Upper lobe of left lung (tissue), 6 donors: ENCODE measurements around the gene CAPZB. TPM values are rescaled to one million over a fixed set of nuclear protein-coding genes. Genes with fewer than 3 reads are reported as not detected.
A peak's percentile ranks its signal among the peaks of the same experiment; 100 is the strongest.

ENCODE experiments used
- ATAC-seq, 2 donors: fragments of 200-7000 bp; cut with Tn5 transposase; one replicate each; pipeline ENCODE4 v1.9.1; 2022; ENCODE audit warnings: mild to moderate bottlenecking in 2 of 2, moderate library complexity in 2 of 2; ENCODE audit not compliant: low FRiP score in 2 of 2
- DNase-seq, 2 donors: peaks; one replicate each; pipeline ENCODE4 v3.0.0-alpha.2; 2019 to 2020
- H3K27ac ChIP-seq, 4 donors: fragments of 200-600 bp; sonication (generic); one replicate each; pipeline ENCODE4 v1.5.1; 2016 to 2019
- H3K27me3 ChIP-seq, 4 donors: fragments of 200-600 bp; sonication (generic); one replicate each; pipeline ENCODE4 v1.5.1; 2017 to 2019
- H3K36me3 ChIP-seq, 4 donors: fragments of 200-600 bp; sonication (generic); one replicate each; pipeline ENCODE4 v1.5.1; 2016 to 2019
- H3K4me1 ChIP-seq, 4 donors: fragments of 200-600 bp; sonication (generic); one replicate each; pipeline ENCODE4 v1.5.1; 2018 to 2019
- H3K4me3 ChIP-seq, 4 donors: fragments of 200-600 bp; sonication (generic); one replicate each; pipeline ENCODE4 v1.5.1; 2017 to 2019; ENCODE audit warnings: mild to moderate bottlenecking in 2 of 4, moderate library complexity in 1 of 4
- H3K9me3 ChIP-seq, 4 donors: fragments of 200-600 bp; sonication (generic); one replicate each; pipeline ENCODE4 v1.5.1; 2018 to 2019
- CTCF ChIP-seq, 6 experiments: fragments of 450-650 bp in 4 of 6; fragments of 200-600 bp in 2 of 6; sonication (generic) in 2 of 6; IDR thresholded peaks; one replicate each; pipeline ENCODE4 v1.5.1; 2016 to 2019; ENCODE audit warnings: antibody characterized with exemption in 6 of 6
- EP300 ChIP-seq, 4 donors: sonication (generic); formaldehyde crosslinking; IDR thresholded peaks; one replicate each; pipeline ENCODE4 v1.5.1; 2017; ENCODE audit warnings: antibody characterized with exemption in 4 of 4, control low read depth in 2 of 4
- POLR2A ChIP-seq, 4 donors: fragments of 450-650 bp; IDR thresholded peaks; one replicate each; pipeline ENCODE4 v1.5.1; 2016 to 2017; ENCODE audit warnings: antibody characterized with exemption in 4 of 4, mild to moderate bottlenecking in 2 of 4
- POLR2AphosphoS5 ChIP-seq, 2 donors: sonication (generic); formaldehyde crosslinking; IDR thresholded peaks; one replicate each; pipeline ENCODE4 v1.5.1; 2017; ENCODE audit warnings: antibody characterized with exemption in 2 of 2
- WGBS, 2 donors: methylation state at CpG; one replicate each; pipeline ENCODE4 v1.1.5; 2017 to 2018; 5-methylcytosine and 5-hydroxymethylcytosine counted together
- total RNA-seq, 6 donors: library from RNA; depleted of rRNA in 4 of 6; stranded (reverse); fragments of >200 nt in 4 of 6; gene quantifications; one replicate each; pipeline versions ENCODE4 v1.1.0 to v1.2.1, GENCODE V29; 2016 to 2021
- donor health status: DM: no; HTN: no; CAD: no; lungs with moderate emphysema.
- donor health status: DM: no; HTN: yes; CAD: no; lungs with severe emphysema.

Gene CAPZB
- total RNA-seq, 6 donors from 2014 or later: 96.4 to 303 (median 144) TPM

GRCh38 chr1:19496527-19496874 lies 11.2 kb upstream of the CAPZB start:
- 89 to 100% methylated on average over 1 of the region's 1 CpG for WGBS, 2 donors

GRCh38 chr1:19495799-19496526 lies 10.6 kb upstream of the CAPZB start:
- Histone ChIP-seq H3K4me1 (peaks cover 0 to 14% (median 3%) of the 10 kb centered on the region in 4 donors), H3K36me3 (no peaks in the 10 kb centered on the region), H3K9me3 (no peaks in the 10 kb centered on the region), H3K27me3 (no peaks in the 10 kb centered on the region), H3K27ac (peak overlapping the region; percentile 1 to 56 (median 34)), H3K4me3 (no peak overlapping the region)
- ATAC-seq (peak in 1 of 2 donors; percentile 42), DNase-seq (no peak)
- WGBS, 2 donors: 50 to 60% methylated on average over 3 of the region's 3 CpGs
- TF ChIP-seq CTCF (IDR thresholded peaks at IDR 0.05) (no peak), POLR2AphosphoS5 (IDR thresholded peaks at IDR 0.05) (no peak), EP300 (IDR thresholded peaks at IDR 0.05) (no peak), POLR2A (IDR thresholded peaks at IDR 0.05) (no peak)

More at GRCh38 chr1:19496527-19496874, 11.2 kb upstream of the CAPZB start:
- Histone ChIP-seq H3K27ac (peak overlapping the region in 3 of 4 donors; percentile 1 to 35 (median 24)), H3K36me3 (no peaks in the 10 kb centered on the region), H3K9me3 (no peaks in the 10 kb centered on the region), H3K4me3 (no peak overlapping the region), H3K27me3 (no peaks in the 10 kb centered on the region), H3K4me1 (peaks cover 0 to 14% (median 3%) of the 10 kb centered on the region in 4 donors)
- DNase-seq (no peak), ATAC-seq (no peak)
- TF ChIP-seq CTCF (IDR thresholded peaks at IDR 0.05) (no peak), EP300 (IDR thresholded peaks at IDR 0.05) (no peak), POLR2A (IDR thresholded peaks at IDR 0.05) (no peak), POLR2AphosphoS5 (IDR thresholded peaks at IDR 0.05) (no peak)

GRCh38 chr1:19495000-19495656 lies 9.8 kb upstream of the CAPZB start:
- H3K4me1 ChIP-seq: peaks cover 0 to 14% (median 3%) of the 10 kb centered on the region in 4 donors
- no peaks in the 10 kb centered on the region for H3K36me3 ChIP-seq
- TF ChIP-seq EP300 (IDR thresholded peaks at IDR 0.05): peak in 1 of 4 donors; percentile 39
- no peak for TF ChIP-seq CTCF (IDR thresholded peaks at IDR 0.05)
- TF ChIP-seq POLR2AphosphoS5 (IDR thresholded peaks at IDR 0.05): peak in 1 of 2 donors; percentile 28
- no peak for TF ChIP-seq POLR2A (IDR thresholded peaks at IDR 0.05)
- 65 to 66% methylated on average over 11 of the region's 11 CpGs for WGBS, 2 donors
- DNase-seq (no peak), ATAC-seq (peak in 1 of 2 donors; percentile 90)
- H3K27ac ChIP-seq: peak overlapping the region; percentile 1 to 64 (median 40)
- H3K9me3 ChIP-seq: no peaks in the 10 kb centered on the region
- H3K4me3 ChIP-seq: no peak overlapping the region
- H3K27me3 ChIP-seq: no peaks in the 10 kb centered on the region

GRCh38 chr1:19493547-19493946 lies 8.2 kb upstream of the CAPZB start:
- TF ChIP-seq POLR2AphosphoS5 (IDR thresholded peaks at IDR 0.05): no peak
- TF ChIP-seq EP300 (IDR thresholded peaks at IDR 0.05): no peak
- no peak for TF ChIP-seq CTCF (IDR thresholded peaks at IDR 0.05)
- TF ChIP-seq POLR2A (IDR thresholded peaks at IDR 0.05): no peak
- peaks cover 0 to 14% (median 3%) of the 10 kb centered on the region in 4 donors for H3K4me1 ChIP-seq
- no peaks in the 10 kb centered on the region for H3K27me3 ChIP-seq
- no peaks in the 10 kb centered on the region for H3K9me3 ChIP-seq
- no peak for DNase-seq
- no peaks in the 10 kb centered on the region for H3K36me3 ChIP-seq
- H3K27ac ChIP-seq: no peak overlapping the region
- ATAC-seq: no peak
- no peak overlapping the region for H3K4me3 ChIP-seq
- WGBS, 2 donors: 97 to 100% methylated on average over 2 of the region's 2 CpGs
